HG03139 (cell line): ENCODE measurements around the gene KRTAP4-8.
"Not testable (repeated sequence)": the region's sequence is repeated elsewhere in the genome, so short reads cannot be mapped to it uniquely, and the experiment has no call there.

Experiments used
- ATAC-seq: cut with Tn5 transposase; IDR thresholded peaks from one replicate; pipeline ENCODE4 v1.9.1; 2021; ENCODE audit not compliant: unreplicated experiment

Gene KRTAP4-8

DNA sequence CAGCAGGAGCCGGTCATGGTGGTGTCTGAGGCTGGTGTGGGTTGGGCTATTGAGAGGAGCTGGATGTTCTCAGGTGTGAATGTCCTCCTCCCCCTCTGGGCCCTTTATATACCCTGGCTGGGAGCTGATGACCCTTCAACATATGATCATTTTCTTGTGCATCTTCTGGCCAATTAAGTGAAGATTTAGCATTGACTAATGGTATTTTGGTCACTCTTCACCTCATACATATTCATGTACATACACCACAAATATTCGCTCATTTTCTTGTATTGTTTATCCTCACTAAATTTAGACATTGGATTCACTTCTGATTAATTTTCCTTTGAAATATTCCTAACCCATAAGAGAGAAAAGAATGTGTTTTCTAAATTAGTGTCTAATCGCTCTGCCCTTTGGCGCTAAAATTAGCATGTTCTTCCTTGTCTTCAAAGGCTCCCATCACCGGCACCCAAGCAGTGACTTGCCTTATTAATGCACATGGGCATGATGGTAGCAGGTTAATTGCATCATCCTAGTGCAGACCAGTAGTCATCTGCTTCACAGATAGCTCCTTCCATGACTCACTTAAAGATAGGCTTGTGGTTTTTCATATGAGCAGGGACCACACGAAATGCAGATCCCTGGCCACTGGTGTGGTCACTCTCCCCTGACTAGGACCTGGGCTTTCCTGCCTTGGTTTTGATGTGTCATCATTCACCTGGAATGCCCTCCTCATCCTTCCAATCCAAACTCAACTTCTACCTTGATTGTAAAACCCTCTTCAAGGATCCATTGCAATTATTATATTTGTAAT is 31.9 kb downstream of the KRTAP4-8 start, which contains the start of gene KRTAP2-4:
KRTAP2-4 (minus strand) TSS at position 51 of the 796 bp plus-strand sequence; CDS start at position 17, 34 bp downstream.
- ATAC-seq, result no peak

DNA sequence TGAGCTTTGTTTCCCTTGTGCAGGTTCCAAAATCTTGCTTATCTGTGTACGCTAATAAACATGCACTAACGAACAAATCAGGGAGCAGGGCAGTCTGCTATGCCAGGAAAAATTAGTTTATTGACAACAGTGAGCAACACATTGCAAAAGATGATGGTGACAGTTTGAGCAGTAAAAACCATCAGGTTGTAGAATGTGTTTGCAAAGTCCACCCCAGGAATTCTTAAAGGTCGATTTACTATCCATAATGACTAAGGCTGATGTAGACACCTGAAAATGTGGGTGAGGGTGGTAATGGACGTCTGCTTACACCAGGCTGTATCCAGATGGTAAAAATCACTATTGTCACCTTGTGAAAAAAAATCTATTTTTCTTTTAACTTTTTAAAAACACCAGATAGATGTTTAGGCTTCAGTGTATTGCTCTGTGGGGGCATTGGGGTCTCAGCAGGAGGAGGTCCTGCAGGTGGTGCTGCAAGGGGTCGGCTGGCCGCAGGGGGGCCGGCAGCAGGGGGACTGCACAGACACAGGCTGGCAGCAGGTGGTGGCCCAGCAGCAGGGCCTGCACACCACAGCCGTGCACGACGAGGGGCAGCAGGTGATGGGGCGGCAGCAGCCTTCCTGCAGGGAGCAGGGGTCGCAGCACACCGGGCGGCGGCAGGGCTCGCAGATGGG is 32.8 kb downstream of the KRTAP4-8 start:
- ATAC-seq, result not testable (repeated sequence)

DNA sequence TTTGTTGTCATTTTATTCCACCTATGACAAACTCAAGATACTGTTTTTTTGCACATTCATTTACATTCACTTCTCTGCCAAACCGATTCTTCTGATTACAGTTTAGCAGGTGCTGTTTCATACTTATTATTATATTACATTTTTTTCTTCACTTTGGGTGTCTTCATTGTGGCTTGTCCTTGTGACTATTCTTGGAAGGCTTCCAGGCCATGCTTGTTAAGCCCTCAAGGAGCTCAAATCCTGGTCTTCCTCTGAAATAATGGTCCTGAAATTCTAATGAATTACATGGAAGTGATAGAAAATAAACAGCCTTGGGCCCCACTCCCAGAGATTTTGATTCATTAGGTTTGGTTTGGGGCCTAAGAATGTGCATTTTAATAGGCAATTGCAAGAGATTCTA is 33.6 kb downstream of the KRTAP4-8 start:
- no peak for ATAC-seq

DNA sequence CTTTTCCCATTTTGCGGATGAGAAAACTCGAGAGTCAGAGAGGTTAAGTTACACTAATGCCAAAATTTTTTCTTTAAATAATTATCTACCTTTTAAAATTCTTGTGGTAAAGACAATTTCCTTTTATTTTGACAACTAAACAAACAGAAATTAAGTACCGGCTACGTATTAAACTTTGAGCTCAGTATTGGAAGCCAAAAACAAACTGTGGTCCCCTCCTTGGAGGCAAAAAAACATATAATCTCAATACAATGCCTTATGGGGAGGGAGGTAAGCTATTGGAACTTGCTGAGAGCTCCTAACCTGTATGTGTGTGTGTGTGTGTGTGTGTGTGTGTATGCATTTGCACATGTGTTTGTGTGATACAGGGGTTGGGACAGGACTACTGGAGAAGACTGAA is 34.5 kb downstream of the KRTAP4-8 start:
- no peak for ATAC-seq

DNA sequence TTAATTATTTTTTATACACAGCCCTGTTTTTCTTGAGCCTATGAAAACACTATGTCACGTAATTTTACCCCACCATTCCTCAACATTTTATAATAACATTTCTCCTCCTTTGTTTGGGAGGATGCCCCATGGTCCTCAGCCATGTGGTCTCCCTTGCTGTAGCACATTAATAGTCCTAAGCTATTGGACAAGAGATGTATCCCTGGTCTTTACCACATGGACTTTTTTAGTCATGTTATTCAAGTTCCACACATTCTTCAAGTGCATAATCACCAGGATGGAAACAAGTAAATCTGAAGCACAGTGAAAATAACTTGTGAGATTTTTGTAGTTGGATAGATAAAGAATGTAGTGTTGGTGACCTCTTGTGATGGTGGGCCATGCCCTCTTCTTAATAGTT is 36.0 kb downstream of the KRTAP4-8 start:
- no peak for ATAC-seq

DNA sequence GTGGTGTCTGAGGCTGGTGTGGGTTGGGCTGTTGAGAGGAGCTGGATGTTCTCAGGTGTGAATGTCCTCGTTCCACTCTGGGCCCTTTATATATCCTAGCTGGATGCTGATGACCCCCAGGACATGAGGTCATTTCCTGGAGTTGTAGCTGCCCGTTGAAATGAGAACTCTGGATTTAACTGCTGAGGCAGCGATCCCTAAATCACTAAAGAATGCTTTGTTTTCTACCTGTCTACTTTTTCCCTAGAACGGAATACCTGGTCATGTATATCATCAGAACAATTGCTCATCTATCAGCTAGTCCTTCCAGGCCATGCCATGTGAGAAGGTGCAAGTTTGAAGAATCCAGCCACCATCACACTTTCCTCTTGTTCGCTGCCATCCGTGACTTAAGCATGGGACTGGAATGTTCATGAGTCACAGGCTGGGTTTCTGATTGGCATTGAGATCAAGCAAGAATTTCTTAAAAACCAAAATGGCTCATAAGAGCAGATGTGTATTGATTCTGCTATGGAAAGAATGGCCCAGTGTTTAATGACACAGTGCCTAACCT is 37.8 kb downstream of the KRTAP4-8 start, which contains the start of gene KRTAP2-3:
KRTAP2-3 (minus strand) TSS at position 63 of the 553 bp plus-strand sequence. CDS start 64 bp downstream, outside the sequence.
- ATAC-seq, result no peak

DNA sequence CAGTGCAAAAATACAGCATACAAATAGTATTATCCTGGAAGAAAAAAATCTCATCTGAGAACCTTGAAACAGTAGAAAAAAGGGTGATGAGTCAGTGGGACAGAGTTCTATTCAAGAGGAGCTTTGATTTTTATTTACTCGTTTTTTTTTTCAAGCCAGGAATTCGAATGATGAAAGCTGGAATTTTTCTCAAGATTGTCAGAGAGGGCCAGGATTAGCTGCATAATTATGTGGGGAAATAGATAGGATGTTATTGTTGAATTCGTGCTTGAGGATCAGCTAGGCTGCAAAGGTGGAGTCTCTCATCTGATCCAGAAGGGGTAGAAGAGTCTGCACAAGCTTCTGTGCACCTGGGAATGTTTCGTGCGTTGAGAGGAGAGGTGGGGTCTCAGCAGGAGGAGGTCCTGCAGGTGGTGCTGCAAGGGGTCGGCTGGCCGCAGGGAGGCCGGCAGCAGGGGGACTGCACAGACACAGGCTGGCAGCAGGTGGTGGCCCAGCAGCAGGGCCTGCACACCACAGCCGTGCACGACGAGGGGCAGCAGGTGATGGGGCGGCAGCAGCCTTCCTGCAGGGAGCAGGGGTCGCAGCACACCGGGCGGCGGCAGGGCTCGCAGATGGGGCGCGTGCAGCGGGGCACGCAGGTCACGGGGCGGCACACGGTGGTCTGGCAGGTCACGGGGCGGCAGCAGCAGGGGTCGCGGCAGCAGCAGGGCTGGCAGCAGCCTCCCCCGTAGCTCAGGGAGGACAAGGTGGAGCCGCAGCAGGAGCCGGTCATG is 38.5 kb downstream of the KRTAP4-8 start:
- ATAC-seq, result not testable (repeated sequence)

DNA sequence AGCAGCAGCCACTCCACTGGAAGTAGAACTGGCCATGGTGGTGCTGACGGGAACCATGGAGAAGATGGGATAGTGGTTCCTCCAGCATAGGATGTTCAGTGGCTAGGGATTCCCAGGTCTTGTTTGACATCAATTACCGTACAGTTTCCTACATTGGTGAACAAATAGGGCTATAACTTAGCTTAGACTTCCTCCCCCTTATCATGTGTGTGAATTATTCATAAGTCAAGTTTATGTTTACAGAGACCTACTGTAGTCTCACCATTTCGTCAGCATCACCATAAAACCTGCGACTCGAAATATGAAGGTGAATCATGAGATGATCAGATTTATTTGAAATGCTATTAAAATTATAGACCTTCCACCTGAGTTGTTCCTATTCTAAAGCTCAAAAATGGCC is 39.2 kb downstream of the KRTAP4-8 start:
- ATAC-seq, result no peak

DNA sequence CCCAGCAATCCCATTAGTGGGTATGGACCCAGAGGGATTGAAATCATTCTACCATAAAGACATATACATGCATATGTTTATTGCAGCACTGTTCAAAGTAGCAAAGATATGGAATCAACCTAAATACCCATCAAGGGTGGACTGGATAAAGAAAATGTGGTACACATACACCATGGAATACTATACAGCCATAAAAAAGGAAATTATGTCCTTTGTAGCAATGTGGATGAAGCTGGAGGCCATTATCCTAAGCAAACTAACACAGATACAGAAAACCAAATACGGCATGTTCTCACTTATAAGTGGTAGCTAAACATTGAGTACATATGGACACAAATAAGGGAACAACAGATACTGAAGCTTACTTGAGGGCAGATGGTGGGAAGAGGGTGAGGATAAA is 40.4 kb downstream of the KRTAP4-8 start:
- no peak for ATAC-seq

DNA sequence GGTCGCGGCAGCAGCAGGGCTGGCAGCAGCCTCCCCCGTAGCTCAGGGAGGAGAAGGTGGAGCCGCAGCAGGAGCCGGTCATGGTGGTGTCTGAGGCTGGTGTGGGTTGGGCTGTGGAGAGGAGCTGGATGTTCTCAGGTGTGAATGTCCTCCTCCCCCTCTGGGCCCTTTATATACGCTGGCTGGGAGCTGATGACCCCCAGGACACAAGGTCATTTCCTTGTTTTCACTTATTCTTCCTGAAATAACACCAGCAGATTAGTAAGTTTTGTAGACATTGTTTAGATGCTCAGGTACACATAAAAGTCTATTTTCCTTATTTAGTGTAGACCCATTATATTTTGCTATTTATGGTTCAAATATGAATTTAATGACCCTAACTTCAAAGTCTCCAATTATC is 42.8 kb downstream of the KRTAP4-8 start, which contains the start of gene KRTAP2-2:
KRTAP2-2 (minus strand) TSS at position 101 of the 400 bp plus-strand sequence; CDS start at position 82, 19 bp downstream.
- ATAC-seq, result not testable (repeated sequence)

DNA sequence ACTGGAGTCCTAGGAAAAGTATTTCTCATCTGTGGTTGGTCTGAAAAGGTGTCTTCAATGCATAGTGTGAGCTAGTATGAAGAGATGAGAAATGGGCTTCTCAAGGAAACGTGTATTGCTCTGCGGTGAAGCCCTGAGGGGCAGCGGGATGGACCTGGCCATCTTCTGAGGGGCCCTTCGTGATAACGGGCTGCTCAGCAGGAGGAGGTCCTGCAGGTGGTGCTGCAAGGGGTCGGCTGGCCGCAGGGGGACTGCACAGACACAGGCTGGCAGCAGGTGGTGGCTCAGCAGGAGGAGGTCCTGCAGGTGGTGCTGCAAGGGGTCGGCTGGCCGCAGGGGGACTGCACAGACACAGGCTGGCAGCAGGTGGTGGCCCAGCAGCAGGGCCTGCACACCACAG is 43.4 kb downstream of the KRTAP4-8 start:
- not testable (repeated sequence) for ATAC-seq

DNA sequence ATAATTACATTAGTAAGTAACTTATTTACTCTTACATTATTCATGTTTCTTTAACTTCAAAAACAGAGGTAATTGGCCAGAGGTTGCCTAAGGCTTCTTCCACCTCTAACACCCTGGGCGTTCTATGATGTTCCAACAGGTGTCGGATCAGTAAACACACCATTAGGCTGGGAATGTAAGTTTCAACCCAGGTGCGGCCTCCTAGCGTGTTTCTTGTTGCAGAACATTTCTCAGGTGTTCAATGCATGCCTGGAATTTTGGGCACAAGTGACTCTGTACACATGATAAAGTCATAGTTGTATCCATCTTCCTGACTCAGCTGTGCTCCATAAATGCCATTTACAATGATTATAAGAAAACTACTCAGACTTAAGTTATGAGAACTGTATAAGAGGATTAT is 43.9 kb downstream of the KRTAP4-8 start:
- ATAC-seq, result no peak

DNA sequence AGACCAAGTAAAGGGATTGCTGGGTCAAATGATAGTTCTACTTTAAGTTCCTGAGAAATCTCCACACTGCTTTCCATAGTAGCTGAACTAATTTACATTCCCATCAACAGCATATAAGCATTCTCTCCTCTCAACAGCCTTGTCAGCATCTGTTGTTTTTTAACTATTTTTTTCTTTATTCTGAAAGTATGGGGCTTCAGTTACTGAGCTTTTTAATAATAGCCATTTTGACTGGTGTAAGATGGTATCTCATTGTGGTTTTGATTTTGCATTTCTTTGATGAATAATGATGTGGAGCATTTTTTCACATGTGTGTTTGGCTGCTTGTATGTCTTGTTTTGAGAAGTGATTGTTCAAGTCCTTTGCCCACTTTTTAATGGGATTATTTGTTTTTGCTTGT is 45.4 kb downstream of the KRTAP4-8 start:
- ATAC-seq, result no peak

DNA sequence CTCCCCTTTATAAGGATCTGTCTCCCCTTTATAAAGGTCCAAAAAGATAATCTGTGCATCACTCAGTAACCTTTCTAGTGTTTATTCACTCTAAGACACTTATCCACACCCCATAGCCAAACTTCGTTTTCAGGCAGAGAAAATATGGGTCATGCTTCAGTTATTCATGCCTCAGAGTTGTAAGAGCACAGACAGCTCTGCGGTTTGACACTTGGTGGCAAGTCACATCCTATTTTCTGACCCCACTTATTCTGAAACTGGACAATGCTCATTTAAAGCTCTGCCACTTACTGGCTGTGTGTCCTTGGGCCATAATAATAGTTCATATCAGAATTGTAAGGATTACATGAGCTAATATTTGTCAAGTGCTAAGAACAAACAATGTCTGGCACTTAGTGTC is 48.8 kb downstream of the KRTAP4-8 start:
- ATAC-seq, result no peak

DNA sequence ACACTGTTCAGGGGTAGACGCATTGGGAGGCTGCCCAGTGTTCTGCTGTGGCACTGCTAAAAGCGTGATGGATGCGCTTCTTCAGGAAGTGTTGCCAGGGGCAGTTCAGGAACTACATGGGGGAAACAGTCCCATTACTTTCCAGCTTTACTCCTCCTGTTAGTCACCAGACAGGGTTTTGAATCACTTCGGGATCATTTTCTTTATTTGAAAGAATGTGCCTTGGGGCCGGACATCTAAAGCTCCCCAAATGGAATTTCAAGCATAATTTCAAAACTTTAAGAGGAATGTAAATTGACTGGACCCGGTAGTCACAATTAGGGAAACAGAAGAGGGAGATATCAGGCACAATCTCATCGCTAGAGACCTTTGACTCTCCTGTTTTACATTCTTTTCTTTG is 49.5 kb downstream of the KRTAP4-8 start:
- no peak for ATAC-seq
